ENCODE measurements around the gene SPATS2L.

Gene SPATS2L

DNA sequence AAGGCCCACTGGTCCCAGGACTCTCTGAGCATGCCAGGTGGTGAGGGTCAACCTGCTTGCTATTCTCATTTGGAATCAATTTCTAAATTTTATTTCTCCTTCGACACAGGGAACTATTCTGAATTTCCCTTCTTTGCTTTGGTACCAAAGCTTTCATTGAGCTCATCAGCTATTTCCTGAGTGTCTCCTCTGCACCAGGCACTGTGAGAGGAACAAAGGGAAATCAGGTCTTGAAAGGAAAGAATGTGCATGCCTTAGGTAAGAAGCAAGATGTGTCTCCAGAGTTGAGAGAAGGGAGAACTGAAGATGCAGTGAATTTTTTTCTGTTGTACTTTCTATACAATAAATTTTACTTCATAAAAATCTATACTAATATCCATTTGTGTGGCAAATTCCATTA, 17.9 kb downstream of the SPATS2L start:
- ChIA-PET POLR2A (no interaction called here), CTCF (interaction anchor here (0.6 to 1.8 kb wide), 3 partner anchors 155 to 185 kb away, joined by 3 to 5 read pairs (median 4); no protein-coding TSS in a partner anchor)
- Histone ChIP-seq H3K9me3 (ENCODE audit: control insufficient read depth, insufficient read depth, low read depth, low read length) (no peaks in the 10 kb centered on the region), H3K4me3 (ENCODE audit: low read depth, low read length) (no peak overlapping the region), H3K27ac (ENCODE audit: extremely low read depth, low read depth, low read length) (no peak overlapping the region), H3K4me1 (ENCODE audit: control insufficient read depth, insufficient read depth, low read length) (peaks cover 3% of the 10 kb centered on the region; the same call in 1 of the 2 replicates), H3K36me3 (ENCODE audit: control insufficient read depth in 2 of 2, insufficient read depth in 1 of 2, low read length in 2 of 2) (no peaks in the 10 kb centered on the region)
- TF ChIP-seq ZNF561 (tag by site-specific recombination; IDR thresholded peaks at IDR 0.05; ENCODE audit: borderline replicate concordance) (no peak), ZSCAN23 (tag by site-specific recombination; IDR thresholded peaks at IDR 0.05) (no peak), ZNF837 (tag by site-specific recombination; IDR thresholded peaks at IDR 0.05) (no peak), ZNF768 (tag by site-specific recombination; IDR thresholded peaks at IDR 0.05) (no peak)

DNA sequence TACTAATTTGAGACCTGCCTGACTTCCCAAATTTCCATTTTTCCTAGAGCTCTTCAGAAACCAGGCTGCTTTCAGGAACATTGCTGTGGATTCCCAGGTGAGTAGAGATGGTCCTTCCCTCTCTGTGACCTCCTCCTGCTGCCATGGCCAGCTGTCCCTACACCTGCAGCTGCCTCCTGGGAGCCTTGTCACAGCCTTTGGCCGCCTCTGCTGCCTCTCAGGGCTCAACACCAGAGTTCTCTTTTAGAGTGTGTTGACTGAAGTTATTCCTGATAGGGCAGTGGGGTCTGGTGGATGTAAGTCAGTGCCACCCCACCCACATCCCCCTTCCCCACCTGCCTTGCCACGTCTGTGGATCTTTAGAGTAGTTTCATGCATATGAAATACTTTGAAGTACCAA, 22.9 kb downstream of the SPATS2L start:
- Histone ChIP-seq H3K27ac (ENCODE audit: extremely low read depth, low read depth, low read length) (no peak overlapping the region), H3K4me1 (ENCODE audit: control insufficient read depth, insufficient read depth, low read length) (no peaks in the 10 kb centered on the region), H3K36me3 (ENCODE audit: control insufficient read depth in 2 of 2, insufficient read depth in 1 of 2, low read length in 2 of 2) (peaks cover 0 to 6% of the 10 kb centered on the region in 2 experiments; a peak in 1 of 3 replicates), H3K9me3 (ENCODE audit: control insufficient read depth, insufficient read depth, low read depth, low read length) (no peaks in the 10 kb centered on the region), H3K4me3 (ENCODE audit: low read depth, low read length) (no peak overlapping the region)
- no peak for TF ChIP-seq BCL11B (tag by site-specific recombination; IDR thresholded peaks at IDR 0.05; ENCODE audit: low read depth)
- no peak for TF ChIP-seq ZNF561 (tag by site-specific recombination; IDR thresholded peaks at IDR 0.05; ENCODE audit: borderline replicate concordance)
- TF ChIP-seq ZNF48 (tag by site-specific recombination; IDR thresholded peaks at IDR 0.05), result no peak
- TF ChIP-seq, protein P1, sequence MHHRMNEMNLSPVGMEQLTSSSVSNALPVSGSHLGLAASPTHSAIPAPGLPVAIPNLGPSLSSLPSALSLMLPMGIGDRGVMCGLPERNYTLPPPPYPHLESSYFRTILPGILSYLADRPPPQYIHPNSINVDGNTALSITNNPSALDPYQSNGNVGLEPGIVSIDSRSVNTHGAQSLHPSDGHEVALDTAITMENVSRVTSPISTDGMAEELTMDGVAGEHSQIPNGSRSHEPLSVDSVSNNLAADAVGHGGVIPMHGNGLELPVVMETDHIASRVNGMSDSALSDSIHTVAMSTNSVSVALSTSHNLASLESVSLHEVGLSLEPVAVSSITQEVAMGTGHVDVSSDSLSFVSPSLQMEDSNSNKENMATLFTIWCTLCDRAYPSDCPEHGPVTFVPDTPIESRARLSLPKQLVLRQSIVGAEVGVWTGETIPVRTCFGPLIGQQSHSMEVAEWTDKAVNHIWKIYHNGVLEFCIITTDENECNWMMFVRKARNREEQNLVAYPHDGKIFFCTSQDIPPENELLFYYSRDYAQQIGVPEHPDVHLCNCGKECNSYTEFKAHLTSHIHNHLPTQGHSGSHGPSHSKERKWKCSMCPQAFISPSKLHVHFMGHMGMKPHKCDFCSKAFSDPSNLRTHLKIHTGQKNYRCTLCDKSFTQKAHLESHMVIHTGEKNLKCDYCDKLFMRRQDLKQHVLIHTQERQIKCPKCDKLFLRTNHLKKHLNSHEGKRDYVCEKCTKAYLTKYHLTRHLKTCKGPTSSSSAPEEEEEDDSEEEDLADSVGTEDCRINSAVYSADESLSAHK (tag by site-specific recombination; IDR thresholded peaks at IDR 0.05), result no peak
- TF ChIP-seq ZNF560 (tag by site-specific recombination; IDR thresholded peaks at IDR 0.05; ENCODE audit: borderline replicate concordance), result no peak
- TF ChIP-seq, protein P2, sequence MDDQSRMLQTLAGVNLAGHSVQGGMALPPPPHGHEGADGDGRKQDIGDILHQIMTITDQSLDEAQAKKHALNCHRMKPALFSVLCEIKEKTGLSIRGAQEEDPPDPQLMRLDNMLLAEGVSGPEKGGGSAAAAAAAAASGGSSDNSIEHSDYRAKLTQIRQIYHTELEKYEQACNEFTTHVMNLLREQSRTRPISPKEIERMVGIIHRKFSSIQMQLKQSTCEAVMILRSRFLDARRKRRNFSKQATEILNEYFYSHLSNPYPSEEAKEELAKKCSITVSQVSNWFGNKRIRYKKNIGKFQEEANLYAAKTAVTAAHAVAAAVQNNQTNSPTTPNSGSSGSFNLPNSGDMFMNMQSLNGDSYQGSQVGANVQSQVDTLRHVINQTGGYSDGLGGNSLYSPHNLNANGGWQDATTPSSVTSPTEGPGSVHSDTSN (CRISPR knock-in tag; IDR thresholded peaks at IDR 0.05), result no peak
- no peak for TF ChIP-seq ZNF292 (tag by site-specific recombination; IDR thresholded peaks at IDR 0.05; ENCODE audit: borderline replicate concordance, low read depth)
- no peak for TF ChIP-seq ZNF366 (tag by site-specific recombination; conservative IDR thresholded peaks at IDR 0.05)
- CTCF ChIA-PET, result no interaction called here
- POLR2A ChIA-PET, result no interaction called here

DNA sequence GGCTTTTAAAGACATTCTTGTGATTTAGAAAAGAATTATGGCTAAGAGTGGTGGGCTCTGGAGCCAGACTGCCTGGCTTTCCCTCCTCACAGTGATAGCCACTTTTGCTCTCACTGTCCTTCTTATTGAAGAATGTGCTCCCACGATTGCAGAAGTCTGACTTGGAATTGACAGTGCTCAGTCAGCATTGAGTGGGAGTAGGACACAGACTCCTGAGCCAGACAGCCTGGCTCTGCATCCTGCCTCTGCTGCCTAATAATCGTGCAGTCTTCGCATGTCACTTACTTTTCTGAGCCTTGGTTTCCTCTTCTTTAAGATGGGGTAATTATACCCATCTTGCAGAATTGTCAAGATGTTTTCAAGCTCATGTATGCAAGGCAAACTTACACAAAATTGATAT, 23.3 kb downstream of the SPATS2L start:
- TF ChIP-seq ZFHX2 (tag by site-specific recombination; conservative IDR thresholded peaks at IDR 0.05), result 0 out of 2 replicates have a peak, but pooled peaks have one; percentile 19
- TF ChIP-seq, protein P3, sequence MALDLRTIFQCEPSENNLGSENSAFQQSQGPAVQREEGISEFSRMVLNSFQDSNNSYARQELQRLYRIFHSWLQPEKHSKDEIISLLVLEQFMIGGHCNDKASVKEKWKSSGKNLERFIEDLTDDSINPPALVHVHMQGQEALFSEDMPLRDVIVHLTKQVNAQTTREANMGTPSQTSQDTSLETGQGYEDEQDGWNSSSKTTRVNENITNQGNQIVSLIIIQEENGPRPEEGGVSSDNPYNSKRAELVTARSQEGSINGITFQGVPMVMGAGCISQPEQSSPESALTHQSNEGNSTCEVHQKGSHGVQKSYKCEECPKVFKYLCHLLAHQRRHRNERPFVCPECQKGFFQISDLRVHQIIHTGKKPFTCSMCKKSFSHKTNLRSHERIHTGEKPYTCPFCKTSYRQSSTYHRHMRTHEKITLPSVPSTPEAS (tag by site-specific recombination; IDR thresholded peaks at IDR 0.05), result no peak
- Histone ChIP-seq H3K4me1 (ENCODE audit: control insufficient read depth, insufficient read depth, low read length) (no peaks in the 10 kb centered on the region), H3K36me3 (ENCODE audit: control insufficient read depth in 2 of 2, insufficient read depth in 1 of 2, low read length in 2 of 2) (peaks cover 0 to 6% of the 10 kb centered on the region in 2 experiments; a peak in 1 of 3 replicates), H3K4me3 (ENCODE audit: low read depth, low read length) (no peak overlapping the region), H3K27ac (ENCODE audit: extremely low read depth, low read depth, low read length) (no peak overlapping the region), H3K9me3 (ENCODE audit: control insufficient read depth, insufficient read depth, low read depth, low read length) (no peaks in the 10 kb centered on the region)
- CTCF ChIA-PET, result no interaction called here
- POLR2A ChIA-PET, result no interaction called here

All from HEK293 (cell line).